KOPT-K1 (cell line): Measurements from ENCODE around the gene SLITRK4.

ENCODE experiments used
- H3K27ac ChIP-seq: fragments of 200-600 bp; sonication (generic); 2 replicates; pipeline ENCODE4 v1.5.1; 2016; ENCODE audit warnings: antibody characterized with exemption, mild to moderate bottlenecking, low read depth, low read length; ENCODE audit not compliant: poor library complexity, severe bottlenecking
- H3K36me3 ChIP-seq: fragments of 200-600 bp; sonication (generic); 2 replicates; pipeline ENCODE4 v1.5.1; 2017; ENCODE audit warnings: antibody characterized with exemption, mild to moderate bottlenecking, low read length, moderate library complexity; ENCODE audit not compliant: insufficient read depth
- H3K9me3 ChIP-seq: fragments of 200-600 bp; sonication (generic); 2 replicates; pipeline ENCODE4 v1.5.1; 2017; ENCODE audit warnings: antibody characterized with exemption, low read length, mild to moderate bottlenecking; ENCODE audit not compliant: insufficient read depth, poor library complexity, severe bottlenecking

SLITRK4 gene

GRCh38 chrX:143621276-143621675 is 14.6 kb downstream of the SLITRK4 start:
- H3K36me3 ChIP-seq, result no peaks in the 10 kb centered on the region
- H3K9me3 ChIP-seq, result no peaks in the 10 kb centered on the region
- H3K27ac ChIP-seq, result no peak overlapping the region

DNA sequence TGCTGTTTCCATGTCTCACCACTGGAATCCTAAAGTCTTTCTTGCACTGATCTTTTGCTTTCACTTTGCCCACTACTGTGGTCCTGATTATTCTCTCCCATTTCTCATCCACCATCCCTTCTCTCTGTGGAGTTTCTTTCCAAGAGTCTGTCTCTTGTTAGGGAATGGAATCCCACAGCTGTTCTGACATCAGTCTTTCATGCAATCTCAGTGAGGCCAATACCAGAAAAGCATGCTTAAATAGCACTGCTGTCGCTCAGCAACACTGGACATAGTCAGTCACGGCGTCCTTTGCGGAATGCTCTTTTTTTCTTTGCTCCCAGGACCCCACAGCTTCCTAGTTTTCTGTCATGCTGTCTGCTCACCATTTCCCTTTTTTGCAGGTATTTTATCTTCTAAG is 20.1 kb downstream of the SLITRK4 start:
- H3K27ac ChIP-seq, result no peak overlapping the region
- H3K9me3 ChIP-seq, result no peaks in the 10 kb centered on the region
- H3K36me3 ChIP-seq, result no peaks in the 10 kb centered on the region

DNA sequence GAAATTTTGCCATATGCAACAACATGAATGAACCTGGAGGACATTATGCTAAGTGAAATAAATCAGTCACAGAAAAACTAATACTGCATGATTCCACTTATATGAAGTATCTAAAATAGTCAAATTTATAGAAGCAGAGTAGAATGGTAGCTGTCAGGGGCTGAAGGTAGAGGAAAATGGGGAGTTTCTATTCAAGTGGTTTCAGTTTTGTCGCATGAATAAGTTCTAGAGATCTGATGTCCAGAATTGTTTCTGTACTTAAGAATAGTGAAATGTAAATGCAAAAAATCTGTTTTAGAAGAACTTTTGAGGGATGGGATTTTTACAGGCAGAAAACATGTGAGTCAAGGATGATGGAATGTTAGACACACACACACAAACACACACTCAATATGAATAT is 34.1 kb downstream of the SLITRK4 start:
- Histone ChIP-seq H3K27ac (no peak overlapping the region), H3K36me3 (no peaks in the 10 kb centered on the region), H3K9me3 (no peaks in the 10 kb centered on the region)

DNA sequence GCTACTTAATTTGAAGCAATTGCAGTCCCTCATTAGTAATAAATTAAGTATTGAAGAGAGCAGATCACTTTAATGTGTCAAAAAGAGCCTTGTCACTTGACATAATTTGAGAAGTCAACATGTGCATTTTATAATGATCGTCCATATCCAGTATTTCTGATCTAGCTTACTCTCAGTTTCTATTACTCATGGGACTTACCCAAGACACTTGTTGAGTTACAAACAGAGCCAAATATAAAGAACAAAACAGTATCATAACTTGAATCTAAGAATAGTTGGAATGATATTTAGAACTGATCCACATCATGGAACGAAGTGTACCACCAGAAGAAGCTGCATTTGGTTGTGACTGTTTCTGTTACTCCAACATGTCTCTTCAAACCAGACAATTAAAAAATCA is 54.7 kb downstream of the SLITRK4 start:
- Histone ChIP-seq H3K27ac (no peak overlapping the region), H3K36me3 (no peaks in the 10 kb centered on the region), H3K9me3 (no peaks in the 10 kb centered on the region)

DNA sequence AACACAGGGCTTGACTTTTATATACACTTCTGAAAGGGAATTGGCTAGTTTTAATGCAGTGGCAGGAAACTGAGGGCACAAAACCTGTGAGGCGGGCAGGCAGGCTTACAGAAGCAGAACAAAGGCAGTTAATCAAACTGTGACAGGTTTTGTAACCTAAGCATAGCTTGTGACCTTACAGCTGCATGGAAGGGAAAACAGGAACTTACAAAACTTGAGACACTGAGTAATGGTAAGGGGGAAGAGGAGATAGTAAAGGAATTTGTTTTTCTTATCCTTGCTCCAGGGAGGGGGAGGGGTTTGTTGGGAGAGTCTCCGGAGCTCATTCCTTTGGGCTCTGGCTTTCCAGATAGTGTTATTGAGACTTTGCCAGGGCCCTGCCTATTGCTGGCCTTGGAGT is 55.6 kb downstream of the SLITRK4 start:
- no peaks in the 10 kb centered on the region for H3K36me3 ChIP-seq
- no peaks in the 10 kb centered on the region for H3K9me3 ChIP-seq
- H3K27ac ChIP-seq, result no peak overlapping the region
